GM12878 (cell line): ENCODE results near the gene SHD. TPM values are rescaled to one million over a fixed set of nuclear protein-coding genes. Genes with fewer than 3 reads are reported as not detected.
A peak's percentile ranks its signal among the peaks of the same experiment; 100 is the strongest.
"Not testable (repeated sequence)": the region's sequence is repeated elsewhere in the genome, so short reads cannot be mapped to it uniquely, and the experiment has no call there.

Source experiments
- ATAC-seq: fragments of 200-7000 bp; cut with Tn5 transposase; 3 replicates; pipeline ENCODE4 v1.9.1; 2020; ENCODE audit warnings: mild to moderate bottlenecking, moderate library complexity
- BruUV-seq: library from RNA; stranded (reverse); fragments of 400-500 nt; replicated peaks from 2 replicates; lab custom pipeline; 2021; lab: Mats Ljungman, UMichigan
- CTCF ChIA-PET: fragments of 300-600 bp; sonication (Branson Sonifier 250); formaldehyde crosslinking; extraction: SDS; loops from one replicate; lab custom pipeline; 2021; ENCODE audit warnings: inconsistent platforms; lab: Yijun Ruan, JAX
- POLR2A ChIA-PET: fragments of 350-600 bp; formaldehyde crosslinking; extraction: SDS; loops from one replicate; lab custom pipeline; 2021; ENCODE audit warnings: inconsistent platforms; lab: Charles Lee
- RAD21 ChIA-PET: fragments of 300-600 bp; sonication (Branson Sonifier 250); formaldehyde crosslinking; loops from one replicate; lab custom pipeline; 2023; ENCODE audit warnings: antibody characterized with exemption; ENCODE audit not compliant: unreplicated experiment; lab: Charles Lee
- SMC1A ChIA-PET: fragments of 300-600 bp; sonication (Branson Sonifier 250); formaldehyde crosslinking; loops from one replicate; lab custom pipeline; 2023; ENCODE audit not compliant: unreplicated experiment, uncharacterized antibody; lab: Charles Lee
- DNase-seq: peaks from one replicate; pipeline ENCODE4 v3.0.0-alpha.2; 2011; ENCODE audit warnings: low read depth, low spot score
- FAIRE-seq: peaks from 3 replicates; lab custom pipeline; 2011; peaks lifted over from hg19 to GRCh38; lab: Jason Lieb, UNC
- H2AFZ ChIP-seq: 2 replicates; pipeline ENCODE4 v1.6.0; 2011; ENCODE audit warnings: low read depth, low read length, control low read depth; ENCODE audit not compliant: control insufficient read depth
- H3K27ac ChIP-seq: 2 replicates; pipeline ENCODE4 v1.5.1; 2011; ENCODE audit warnings: control low read depth; ENCODE audit not compliant: control insufficient read depth, insufficient read depth
- H3K27me3 ChIP-seq, 2 experiments: replicated peaks in 1 of 2; 2 replicates each; pipeline versions ENCODE4 v1.6.0 to v1.6.1; 2011; ENCODE audit warnings: low read length in 1 of 2; ENCODE audit not compliant: control insufficient read depth in 2 of 2, insufficient read depth in 2 of 2
- H3K36me3 ChIP-seq, 2 experiments: 2 replicates each; pipeline ENCODE4 v1.5.1; 2011; ENCODE audit warnings: low read length in 1 of 2; ENCODE audit not compliant: control insufficient read depth in 2 of 2, insufficient read depth in 2 of 2
- H3K4me1 ChIP-seq: 2 replicates; pipeline ENCODE4 v1.6.1; 2011; ENCODE audit warnings: mild to moderate bottlenecking, low read length, moderate library complexity, mixed read lengths; ENCODE audit not compliant: control insufficient read depth, insufficient read depth
- H3K4me2 ChIP-seq: 2 replicates; pipeline ENCODE4 v1.6.0; 2011; ENCODE audit warnings: control low read depth; ENCODE audit not compliant: control insufficient read depth, insufficient read depth
- H3K4me3 ChIP-seq: fragments of 200-600 bp; sonication (generic); 2 replicates; pipeline ENCODE4 v1.5.1; 2016
- H3K79me2 ChIP-seq: 2 replicates; pipeline ENCODE4 v1.6.0; 2011; ENCODE audit warnings: low read length; ENCODE audit not compliant: control insufficient read depth, insufficient read depth
- H3K9ac ChIP-seq: 2 replicates; pipeline ENCODE4 v1.8.0; 2011; ENCODE audit warnings: low read length, control low read depth, mixed read lengths; ENCODE audit not compliant: control insufficient read depth, insufficient read depth
- H3K9me3 ChIP-seq: replicated peaks from 3 replicates; pipeline ENCODE4 v1.5.1; 2011; ENCODE audit warnings: mild to moderate bottlenecking, low read length; ENCODE audit not compliant: control insufficient read depth, insufficient read depth
- H4K20me1 ChIP-seq: 2 replicates; pipeline ENCODE4 v1.6.0; 2011; ENCODE audit not compliant: control insufficient read depth, insufficient read depth
- ZNF384 ChIP-seq: IDR thresholded peaks from 2 replicates; pipeline ENCODE4 v1.6.1; 2012; ENCODE audit warnings: low read depth, mild to moderate bottlenecking, low read length, improper control_type of control experiment, borderline replicate concordance
- WGBS: methylation state at CpG from one replicate; pipeline ENCODE4 v1.1.6; 2016; ENCODE audit warnings: low lambda C conversion rate; ENCODE audit not compliant: insufficient replicate concordance, insufficient coverage; ENCODE audit errors: missing lambda C conversion rate; 5-methylcytosine and 5-hydroxymethylcytosine counted together
- in situ Hi-C: fragments of 300-500 bp; cut with MboI; formaldehyde crosslinking; loops from 9 replicates; pipeline ENCODE4 v1.14.3; 2018; ENCODE audit warnings: mixed read lengths
- intact Hi-C: fragments of 100-400 bp; cut with micrococcal nuclease; formaldehyde crosslinking; loops from one replicate; pipeline ENCODE4 v1.14.2; 2022; ENCODE audit not compliant: unreplicated experiment
- polyA plus RNA-seq, 11 experiments: library from polyadenylated mRNA; depleted of rRNA in 4 of 11; unstranded in 6 of 11; stranded (reverse) in 5 of 11; fragments of >200 nt; fragmentation: Nextera tagmentation in 4 of 11; fragmentation: Illumina TruSeq in 1 of 11; extraction: Ambion mirVana in 4 of 11; extraction: Trizol in 1 of 11; gene quantifications; 1 replicate in 1 of 11; 2 replicates in 10 of 11; pipeline versions ENCODE4 v1.2.1 to v1.2.3, GENCODE V29; 2011 to 2016; ENCODE audit warnings: inconsistent platforms in 2 of 11, missing spikeins in 2 of 11, low read depth in 1 of 11
- total RNA-seq, 4 experiments: library from RNA; depleted of rRNA in 3 of 4; stranded (reverse); fragments of >200 nt in 3 of 4; fragmentation: Illumina TruSeq in 1 of 4; extraction: Trizol in 1 of 4; gene quantifications; 2 replicates each; pipeline versions ENCODE4 v1.2.1 to v1.2.3, GENCODE V29; 2013 to 2021
- TF ChIP-seq, protein P1 (sequence below): fragments of 450-650 bp; IDR thresholded peaks from 2 replicates; pipeline ENCODE4 v1.6.1; 2016; ENCODE audit warnings: mild to moderate bottlenecking

SHD gene
- total and polyA plus RNA-seq, 10 of the 15 experiments (the other 5 are each of a cell fraction or from before 2014, with no cell fraction given): 0.09 TPM; not detected in 9

DNA sequence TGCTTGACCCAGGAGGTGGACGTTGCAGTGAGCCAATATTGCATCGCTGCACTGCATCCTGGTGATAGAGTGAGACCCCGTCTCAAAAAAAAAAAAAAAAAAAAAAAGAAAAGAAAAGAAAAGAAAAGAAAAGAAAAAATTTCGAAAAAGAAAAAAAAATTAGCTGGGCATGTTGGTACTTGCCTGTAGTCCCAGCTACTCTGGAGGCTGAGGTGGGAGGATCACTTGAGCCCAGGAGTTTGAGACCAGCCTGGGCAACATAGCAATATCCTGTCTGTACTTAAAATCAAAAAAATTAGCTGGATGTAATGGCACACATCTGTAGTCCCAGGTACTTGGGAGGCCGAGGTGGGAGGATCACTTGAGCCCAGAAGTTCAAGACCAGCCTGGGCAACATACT lies 46.9 kb upstream of the SHD start:
- not testable (repeated sequence) for FAIRE-seq
- TF ChIP-seq, protein P1, sequence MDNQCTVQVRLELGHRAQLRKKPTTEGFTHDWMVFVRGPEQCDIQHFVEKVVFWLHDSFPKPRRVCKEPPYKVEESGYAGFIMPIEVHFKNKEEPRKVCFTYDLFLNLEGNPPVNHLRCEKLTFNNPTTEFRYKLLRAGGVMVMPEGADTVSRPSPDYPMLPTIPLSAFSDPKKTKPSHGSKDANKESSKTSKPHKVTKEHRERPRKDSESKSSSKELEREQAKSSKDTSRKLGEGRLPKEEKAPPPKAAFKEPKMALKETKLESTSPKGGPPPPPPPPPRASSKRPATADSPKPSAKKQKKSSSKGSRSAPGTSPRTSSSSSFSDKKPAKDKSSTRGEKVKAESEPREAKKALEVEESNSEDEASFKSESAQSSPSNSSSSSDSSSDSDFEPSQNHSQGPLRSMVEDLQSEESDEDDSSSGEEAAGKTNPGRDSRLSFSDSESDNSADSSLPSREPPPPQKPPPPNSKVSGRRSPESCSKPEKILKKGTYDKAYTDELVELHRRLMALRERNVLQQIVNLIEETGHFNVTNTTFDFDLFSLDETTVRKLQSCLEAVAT: peak; percentile 20; the same call in 1 of the 2 replicates
- peak; percentile 28; the same call in 1 of the 2 replicates for TF ChIP-seq ZNF384
- TF ChIP-seq, all 136 proteins: peak for 2; not testable (repeated sequence) for 134
- H4K20me1 ChIP-seq, H3K27me3 ChIP-seq, H2AFZ ChIP-seq, DNase-seq, H3K9ac ChIP-seq, in situ Hi-C loops, intact Hi-C loops, ATAC-seq, BruUV-seq, H3K9me3 ChIP-seq: not testable (repeated sequence)
- Histone ChIP-seq H3K27ac (peak overlapping the region; percentile 22), H3K79me2 (peaks cover 56% of the 10 kb centered on the region), H3K4me2 (peak overlapping the region; percentile 69), H3K36me3 (peaks cover 2 to 12% of the 10 kb centered on the region in 2 experiments; a peak in 3 of 4 replicates), H3K4me1 (peaks cover 11% of the 10 kb centered on the region), H3K4me3 (peak overlapping the region; percentile 93; the same call in 1 of the 2 replicates)
- ChIA-PET CTCF (interaction anchor here (0.6 to 3.2 kb wide), 10 partner anchors 11 to 217 kb away, joined by 3 to 42 read pairs (median 4); partner anchors contain the start of genes CHAF1A and YJU2), POLR2A (interaction anchor here (0.6 to 6.0 kb wide), 11 partner anchors 10 to 420 kb away, joined by 3 to 45 read pairs (median 4); partner anchors contain the start of gene YJU2), RAD21 (interaction anchor here (0.6 to 1.5 kb wide), 6 partner anchors 10 to 559 kb away, joined by 3 to 5 read pairs (median 3); partner anchors contain the start of gene FEM1A), SMC1A (interaction anchor here (0.8 to 1.8 kb wide), 8 partner anchors 10 to 247 kb away, joined by 3 to 6 read pairs (median 4); partner anchors contain the start of genes EEF2 and YJU2)
- WGBS: 49% methylated on average over 2 of the region's 5 CpGs
